ENCODE results near the gene FRMD1.

FRMD1 gene

GRCh38 chr6:168022488-168023321 is 56.3 kb downstream of the FRMD1 start:
- DNase-seq = no peak

- no peak for DNase-seq
Measured at GRCh38 chr6:168021581-168021980, 57.4 kb downstream of the FRMD1 start.

GRCh38 chr6:168020242-168020641 is 58.8 kb downstream of the FRMD1 start:
- DNase-seq = no peak

- DNase-seq = no peak
Measured at GRCh38 chr6:168018664-168019063, 60.3 kb downstream of the FRMD1 start.

- DNase-seq = no peak
Measured at GRCh38 chr6:168017629-168018028, 61.4 kb downstream of the FRMD1 start.

GRCh38 chr6:168016721-168017525 is 62.1 kb downstream of the FRMD1 start:
- no peak for DNase-seq

- no peak for DNase-seq
Measured at GRCh38 chr6:168016176-168016620, 62.8 kb downstream of the FRMD1 start.

GRCh38 chr6:168015482-168016175 is 63.4 kb downstream of the FRMD1 start:
- no peak for DNase-seq

GRCh38 chr6:168015009-168015408 is 64.0 kb downstream of the FRMD1 start:
- no peak for DNase-seq

- DNase-seq = no peak
Measured at GRCh38 chr6:168014428-168014827, 64.6 kb downstream of the FRMD1 start.

- no peak for DNase-seq
Measured at GRCh38 chr6:168013250-168013915, 65.6 kb downstream of the FRMD1 start.

- no peak for DNase-seq
Measured at GRCh38 chr6:168012431-168013249, 66.4 kb downstream of the FRMD1 start.

GRCh38 chr6:168011291-168011690 is 67.7 kb downstream of the FRMD1 start:
- no peak for DNase-seq

- DNase-seq = no peak
Measured at GRCh38 chr6:168009331-168009730, 69.7 kb downstream of the FRMD1 start.

- DNase-seq = peak; percentile 24
Measured at GRCh38 chr6:168007592-168008338, 71.2 kb downstream of the FRMD1 start.

- no peak for DNase-seq
Measured at GRCh38 chr6:168005796-168006195, 73.2 kb downstream of the FRMD1 start.

- DNase-seq = no peak
Measured at GRCh38 chr6:168004945-168005344, 74.1 kb downstream of the FRMD1 start.

GRCh38 chr6:168004023-168004422 is 75.0 kb downstream of the FRMD1 start:
- DNase-seq = no peak

Measured in hematopoietic multipotent progenitor cell treated with erythropoietin and hydrocortisone succinate and interleukin-3 and kit ligand, for 4 days (in vitro differentiated cells).